Sigmoid colon (tissue), 7 donors: ENCODE results near the gene RBM46. TPM values are rescaled to one million over a fixed set of nuclear protein-coding genes. Genes with fewer than 3 reads are reported as not detected.

Source experiments
- DNase-seq: peaks from one replicate; pipeline ENCODE4 v3.0.0-alpha.2; 2019
- H3K27ac ChIP-seq, 4 donors: fragments of 200-600 bp; sonication (generic); one replicate each; pipeline ENCODE4 v1.5.1; 2016 to 2019; ENCODE audit warnings: mild to moderate bottlenecking in 1 of 4
- H3K27me3 ChIP-seq, 3 donors: fragments of 200-600 bp; sonication (generic); one replicate each; pipeline ENCODE4 v1.5.1; 2019; ENCODE audit warnings: mild to moderate bottlenecking in 1 of 3
- H3K36me3 ChIP-seq, 4 donors: fragments of 200-600 bp; sonication (generic); one replicate each; pipeline ENCODE4 v1.5.1; 2016 to 2019
- H3K4me1 ChIP-seq, 4 donors: fragments of 200-600 bp; sonication (generic); one replicate each; pipeline ENCODE4 v1.5.1; 2017 to 2019
- H3K4me3 ChIP-seq, 4 donors: fragments of 200-600 bp; sonication (generic); one replicate each; pipeline ENCODE4 v1.5.1; 2017 to 2019; ENCODE audit warnings: mild to moderate bottlenecking in 2 of 4, moderate library complexity in 1 of 4
- H3K9me3 ChIP-seq, 4 donors: fragments of 200-600 bp in 3 of 4; sonication (generic) in 3 of 4; one replicate each; pipeline versions ENCODE4 v1.5.1 to v1.6.1; 2013 to 2019
- CTCF ChIP-seq, 4 experiments: fragments of 450-650 bp in 3 of 4; fragments of 200-600 bp in 1 of 4; IDR thresholded peaks; one replicate each; pipeline ENCODE4 v1.5.1; 2016 to 2019; ENCODE audit warnings: antibody characterized with exemption in 4 of 4, mild to moderate bottlenecking in 3 of 4, moderate library complexity in 2 of 4
- EP300 ChIP-seq, 4 donors: sonication (generic); formaldehyde crosslinking; IDR thresholded peaks; one replicate each; pipeline ENCODE4 v1.6.1; 2017; ENCODE audit warnings: antibody characterized with exemption in 4 of 4
- POLR2A ChIP-seq, 2 donors: fragments of 450-650 bp; IDR thresholded peaks; one replicate each; pipeline ENCODE4 v1.6.1; 2016; ENCODE audit warnings: antibody characterized with exemption in 2 of 2, mild to moderate bottlenecking in 2 of 2, moderate library complexity in 2 of 2
- POLR2AphosphoS5 ChIP-seq, 4 donors: sonication (generic); formaldehyde crosslinking; IDR thresholded peaks; one replicate each; pipeline ENCODE4 v1.6.1; 2017; ENCODE audit warnings: antibody characterized with exemption in 4 of 4
- WGBS, 2 donors: extraction: QIAGEN DNeasy Blood & Tissue Kit; methylation state at CpG; one replicate each; pipeline ENCODE4 v1.1.7; 2013; 5-methylcytosine and 5-hydroxymethylcytosine counted together
- intact Hi-C: fragments of 100-400 bp; cut with DNase I; formaldehyde crosslinking; loops from one replicate; pipeline ENCODE4 v1.15.1; 2023
- polyA plus RNA-seq, 3 donors: library from polyadenylated mRNA; stranded (reverse); fragments of 200-250 nt; gene quantifications; one replicate each; pipeline ENCODE4 v1.2.3, GENCODE V29; 2013
- total RNA-seq, 4 donors: library from RNA; depleted of rRNA; stranded (reverse); fragments of >200 nt; gene quantifications; one replicate each; pipeline ENCODE4 v1.1.0, GENCODE V29; 2016
- donor health status: healthy with polysubstance abuse.
- donor health status: Bipolar disorder and iron deficiency.
- donor health status: healthy.

Gene RBM46
- total and polyA plus RNA-seq, 7 donors, result 2.1 to 4.1 TPM; not detected in 5

GRCh38 chr4:154760895-154761294 is 20.2 kb upstream of the RBM46 start:
- no peak overlapping the region for H3K27ac ChIP-seq
- H3K4me1 ChIP-seq, result no peaks in the 10 kb centered on the region
- H3K36me3 ChIP-seq, result no peaks in the 10 kb centered on the region
- H3K27me3 ChIP-seq, result no peaks in the 10 kb centered on the region
- TF ChIP-seq EP300 (IDR thresholded peaks at IDR 0.05) (no peak), POLR2A (IDR thresholded peaks at IDR 0.05) (no peak), CTCF (IDR thresholded peaks at IDR 0.05) (no peak), POLR2AphosphoS5 (IDR thresholded peaks at IDR 0.05) (no peak)
- no peak overlapping the region for H3K4me3 ChIP-seq
- 78% methylated on average over 2 of the region's 2 CpGs for WGBS, 2 donors
- no peaks in the 10 kb centered on the region for H3K9me3 ChIP-seq
- no peak for DNase-seq
- intact Hi-C loops, result no loop called here

- intact Hi-C loops, result loop anchor here (2.0 kb wide), 2 partner anchors 151 to 225 kb away; no protein-coding TSS in a partner anchor
- DNase-seq, result no peak
- H3K27ac ChIP-seq, result no peak overlapping the region
- WGBS, 2 donors, result 72 to 77% methylated on average over 1 of the region's 1 CpG
- H3K4me1 ChIP-seq, result peaks cover 0 to 16% (median 14%) of the 10 kb centered on the region in 4 donors
- TF ChIP-seq POLR2A (IDR thresholded peaks at IDR 0.05) (no peak), EP300 (IDR thresholded peaks at IDR 0.05) (no peak), POLR2AphosphoS5 (IDR thresholded peaks at IDR 0.05) (peak in 2 of 4 donors; percentile 29 to 71), CTCF (IDR thresholded peaks at IDR 0.05) (no peak)
- H3K27me3 ChIP-seq, result peaks cover 0 to 8% (median 0%) of the 10 kb centered on the region in 3 donors
- no peaks in the 10 kb centered on the region for H3K9me3 ChIP-seq
- H3K4me3 ChIP-seq, result no peak overlapping the region
- no peaks in the 10 kb centered on the region for H3K36me3 ChIP-seq
Observed at GRCh38 chr4:154778264-154778663, 2.8 kb upstream of the RBM46 start.

- Histone ChIP-seq H3K27ac (no peak overlapping the region), H3K27me3 (peaks cover 0 to 12% (median 0%) of the 10 kb centered on the region in 3 donors), H3K4me1 (peaks cover 0 to 16% (median 14%) of the 10 kb centered on the region in 4 donors), H3K4me3 (no peak overlapping the region), H3K9me3 (no peaks in the 10 kb centered on the region), H3K36me3 (no peaks in the 10 kb centered on the region)
- no peak for DNase-seq
- intact Hi-C loops, result loop anchor here (2.0 kb wide), 2 partner anchors 153 to 227 kb away; no protein-coding TSS in a partner anchor
- peak in 3 of 4 experiments; percentile 49 to 67 (median 52) for TF ChIP-seq CTCF (IDR thresholded peaks at IDR 0.05)
- no peak for TF ChIP-seq POLR2A (IDR thresholded peaks at IDR 0.05)
- WGBS, 2 donors, result 36 to 54% methylated on average over 3 of the region's 3 CpGs
Observed at GRCh38 chr4:154779362-154779947, 1.6 kb upstream of the RBM46 start.

- Histone ChIP-seq H3K4me3 (no peak overlapping the region), H3K4me1 (peaks cover 0 to 16% (median 14%) of the 10 kb centered on the region in 4 donors), H3K9me3 (no peaks in the 10 kb centered on the region), H3K36me3 (no peaks in the 10 kb centered on the region), H3K27ac (no peak overlapping the region), H3K27me3 (peaks cover 0 to 12% (median 0%) of the 10 kb centered on the region in 3 donors)
- intact Hi-C loops, result no loop called here
- no peak for TF ChIP-seq POLR2AphosphoS5 (IDR thresholded peaks at IDR 0.05)
- no peak for TF ChIP-seq POLR2A (IDR thresholded peaks at IDR 0.05)
- no peak for TF ChIP-seq CTCF (IDR thresholded peaks at IDR 0.05)
- no peak for TF ChIP-seq EP300 (IDR thresholded peaks at IDR 0.05)
- DNase-seq, result no peak
- 80 to 87% methylated on average over 18 of the region's 18 CpGs for WGBS, 2 donors
Observed at GRCh38 chr4:154781983-154782293, 866 bp downstream of the RBM46 start.
